ENCODE measurements around the gene RBM47.

- TF ChIP-seq POLR2AphosphoS5 (IDR thresholded peaks at IDR 0.05; ENCODE audit: low read depth, low read length) (no peak), POLR2A (IDR thresholded peaks at IDR 0.05; ENCODE audit: low read depth, low read length) (peak; percentile 32), PAX5 (IDR thresholded peaks at IDR 0.05; ENCODE audit: insufficient read depth, low read length, severe bottlenecking) (no peak), TAF1 (IDR thresholded peaks at IDR 0.05; ENCODE audit: low read depth, low read length) (peak; percentile 12; the same call in 1 of the 2 replicates)
These were observed at the start of gene RBM47 for GRCh38 chr4:40629401-40630334.
